GM18519 (cell line): Measurements from ENCODE around the gene EYA2.

Source experiments
- ATAC-seq: cut with Tn5 transposase; IDR thresholded peaks from one replicate; pipeline ENCODE4 v1.9.1; 2021; ENCODE audit warnings: mild to moderate bottlenecking, moderate library complexity; ENCODE audit not compliant: unreplicated experiment, low FRiP score

Gene EYA2

GRCh38 chr20:47211036-47211435, 316.4 kb downstream of the EYA2 start:
- ATAC-seq = no peak

DNA sequence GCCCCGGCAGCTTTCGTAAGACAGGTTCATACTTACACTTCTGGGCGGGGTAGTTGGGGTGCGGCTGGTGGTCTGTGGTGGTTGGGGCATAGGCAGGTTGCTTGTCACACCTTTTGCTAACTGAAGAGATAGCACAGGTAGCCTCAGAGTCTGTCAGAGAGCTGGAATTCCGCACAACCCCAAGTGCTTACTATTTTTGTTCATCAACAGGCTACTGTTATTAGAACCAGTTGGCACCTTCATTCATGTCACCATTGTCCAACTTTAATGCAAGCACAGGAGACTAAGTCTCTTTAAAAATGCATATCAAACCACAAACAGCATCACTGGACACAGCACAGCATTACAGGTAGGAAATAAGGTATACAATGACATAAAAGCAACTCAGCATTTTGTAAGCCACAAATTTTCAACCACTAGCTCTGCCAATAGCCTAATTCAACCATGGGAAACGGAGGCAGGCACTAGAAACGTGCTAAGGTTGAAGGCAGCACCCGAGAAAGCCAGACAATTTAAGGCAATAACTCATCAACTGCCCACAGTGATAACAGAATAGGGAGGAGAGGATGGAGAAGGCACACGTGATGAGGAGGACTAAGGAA, 318.1 kb downstream of the EYA2 start:
- no peak for ATAC-seq

DNA sequence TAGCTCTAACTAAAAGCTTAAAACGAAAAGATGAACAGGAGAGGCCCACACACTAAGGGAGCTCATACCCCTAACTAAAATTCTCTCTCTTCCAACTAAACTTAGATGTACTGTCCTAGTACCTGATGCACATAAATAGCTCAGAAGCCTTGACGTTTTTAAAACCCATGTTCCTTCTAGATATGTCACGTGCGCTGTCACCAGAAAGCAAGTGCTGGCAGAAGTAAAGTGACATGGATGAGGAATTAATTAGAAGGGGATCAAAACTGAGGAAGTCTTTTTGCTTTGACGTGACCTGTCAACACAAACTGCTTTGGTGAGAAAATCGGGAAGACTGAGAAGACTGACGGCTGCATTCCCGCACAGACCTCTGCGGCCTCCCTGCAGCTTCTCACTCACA, 319.3 kb downstream of the EYA2 start:
- ATAC-seq = no peak

- no peak for ATAC-seq
These were observed 321.2 kb downstream of the EYA2 start for GRCh38 chr20:47215653-47216397.

GRCh38 chr20:47216819-47217410, 322.3 kb downstream of the EYA2 start:
- ATAC-seq = no peak

DNA sequence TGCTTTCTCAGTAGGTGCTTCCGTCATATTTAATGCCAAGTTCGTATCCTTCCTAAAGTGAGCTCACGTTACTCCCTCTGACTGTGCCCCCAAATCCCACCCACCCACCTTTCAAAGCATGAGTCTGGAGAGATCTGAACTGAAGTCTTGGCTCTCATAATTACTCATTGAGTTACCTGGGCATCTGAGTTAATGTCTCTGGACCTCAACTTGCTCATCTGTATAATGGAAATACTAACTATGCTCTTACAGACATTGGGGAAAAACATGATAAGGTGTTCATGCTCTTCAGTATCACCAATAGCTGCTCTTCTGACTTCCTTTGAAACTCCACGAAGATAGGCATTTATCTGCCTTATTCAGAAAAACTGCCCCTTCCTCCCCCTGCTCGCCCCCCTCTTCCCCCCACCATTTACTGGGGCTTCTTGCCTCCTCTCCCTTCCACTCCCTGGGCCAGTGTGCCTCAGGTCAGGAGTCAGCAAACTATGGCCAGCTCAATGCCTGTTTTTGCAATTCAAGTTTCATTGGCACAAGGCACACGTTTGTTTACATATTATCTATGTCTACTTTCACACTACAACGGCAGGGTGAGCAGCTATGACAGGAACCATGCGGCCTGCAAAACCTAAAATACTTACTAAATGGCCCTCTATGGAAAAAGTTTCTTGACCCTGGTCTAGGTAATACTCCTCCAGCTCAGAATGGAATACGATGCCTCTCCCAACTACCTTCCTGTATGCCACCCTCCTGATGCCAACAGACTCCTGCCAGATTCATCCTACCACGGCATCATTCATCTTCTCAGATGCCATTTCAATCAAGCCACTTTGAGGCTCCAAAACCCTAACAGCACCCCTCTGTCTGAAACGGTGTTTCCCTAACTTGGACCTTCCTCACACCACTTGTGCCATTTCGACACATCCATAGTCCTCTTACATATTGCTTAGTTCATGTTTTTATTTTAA, 323.1 kb downstream of the EYA2 start:
- no peak for ATAC-seq

DNA sequence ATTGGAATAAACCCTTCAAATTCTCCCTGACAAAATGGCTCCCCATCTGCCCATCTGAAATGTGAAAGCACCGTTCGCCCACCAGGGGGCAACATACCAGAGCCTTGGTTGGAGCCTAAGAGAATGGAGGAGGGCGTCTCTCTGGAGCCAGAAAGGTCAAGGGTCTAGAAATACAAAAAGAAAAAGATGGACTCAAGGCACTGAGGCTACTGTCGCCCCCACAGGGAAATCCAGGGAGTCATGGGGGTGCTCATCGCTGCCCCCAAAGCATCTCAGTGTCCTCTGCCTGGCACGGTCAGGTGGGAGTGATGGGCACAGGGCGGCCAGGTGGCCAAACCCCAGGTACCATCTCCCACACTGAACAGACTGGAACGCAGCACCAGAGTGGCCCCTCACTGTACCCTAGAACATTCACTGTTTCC, 325.5 kb downstream of the EYA2 start:
- ATAC-seq = no peak

- ATAC-seq = no peak
These were observed 326.5 kb downstream of the EYA2 start for GRCh38 chr20:47221036-47221625.

- ATAC-seq = no peak
These were observed 328.0 kb downstream of the EYA2 start for GRCh38 chr20:47222468-47223119.

DNA sequence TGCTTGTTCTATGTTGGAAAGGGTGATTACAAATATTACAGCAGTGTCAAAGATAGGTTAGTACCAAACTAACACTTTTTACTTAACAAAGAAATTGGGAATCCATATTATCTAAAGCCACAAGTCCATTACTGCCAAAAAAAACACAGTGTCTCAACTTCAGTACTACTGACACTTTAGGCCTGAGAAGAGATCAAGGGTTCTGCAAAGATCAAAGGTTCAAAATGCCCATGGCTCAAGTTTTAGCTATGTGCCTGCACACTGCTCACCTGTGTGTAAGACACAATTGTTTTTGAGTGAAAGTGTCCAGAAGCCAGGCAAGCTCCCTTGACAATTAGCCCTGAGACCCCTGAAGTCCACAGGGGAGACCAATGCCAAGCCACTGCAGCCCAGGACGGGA, 329.3 kb downstream of the EYA2 start:
- no peak for ATAC-seq

DNA sequence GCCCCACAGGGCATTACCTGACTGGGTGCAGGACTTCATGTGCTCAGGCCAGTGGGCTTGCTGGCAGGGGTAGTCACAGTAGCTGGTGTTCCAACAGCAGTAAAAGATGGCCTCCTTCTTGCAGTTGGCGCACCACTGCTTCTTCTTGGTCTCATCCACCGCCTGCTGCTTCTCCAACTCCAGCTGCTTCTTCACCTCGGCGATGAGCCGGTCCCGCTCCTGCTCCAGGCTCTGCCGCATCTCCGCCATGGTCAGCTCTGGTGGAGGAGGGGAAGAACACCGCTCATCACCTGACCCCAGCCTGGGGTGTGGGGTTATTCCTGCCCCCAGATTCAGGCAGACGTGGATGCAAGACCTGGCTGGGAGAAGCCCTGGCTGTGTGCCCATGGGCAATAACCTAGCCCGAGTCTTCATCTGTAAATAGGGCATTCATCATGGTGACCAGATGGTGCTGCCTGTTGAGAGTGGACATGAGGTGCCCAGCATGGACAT, 329.7 kb downstream of the EYA2 start:
- ATAC-seq = no peak

DNA sequence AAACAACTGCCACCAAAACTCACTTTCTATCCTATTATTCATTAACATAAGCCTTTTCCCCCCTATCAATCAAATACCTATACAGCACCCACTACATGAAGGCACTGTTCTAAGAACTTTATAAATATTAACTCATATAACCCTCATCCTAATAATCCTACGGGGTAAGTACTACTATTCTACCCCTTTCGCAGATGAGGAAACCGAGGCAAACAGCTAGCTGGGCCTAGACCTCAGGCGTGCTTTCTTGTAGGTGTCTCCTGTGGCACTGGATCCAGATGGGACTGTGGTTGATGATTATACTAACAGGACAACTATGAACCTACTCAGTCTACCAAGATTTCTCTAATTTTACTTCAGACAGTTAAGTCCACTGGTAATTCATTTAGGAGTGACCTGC, 330.2 kb downstream of the EYA2 start:
- no peak for ATAC-seq

DNA sequence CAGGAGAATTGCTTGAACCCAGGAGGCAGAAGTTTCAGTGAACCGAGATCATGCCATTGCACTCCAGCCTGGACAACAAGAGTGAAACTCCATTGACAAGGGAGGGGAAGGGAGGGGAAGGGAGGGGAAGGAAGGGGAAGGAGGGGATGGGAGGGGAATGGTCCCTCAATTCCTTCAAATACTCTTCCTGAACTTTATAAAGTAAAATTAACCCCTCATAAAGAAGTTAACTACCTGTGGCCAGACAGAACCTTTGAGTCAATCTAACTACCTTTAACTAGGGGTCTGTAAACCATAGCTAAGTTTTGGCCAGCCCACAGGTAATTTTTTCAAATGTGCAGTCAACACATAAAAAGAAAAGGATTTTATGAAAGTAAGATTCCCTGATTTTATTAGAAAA, 330.8 kb downstream of the EYA2 start:
- ATAC-seq = no peak

DNA sequence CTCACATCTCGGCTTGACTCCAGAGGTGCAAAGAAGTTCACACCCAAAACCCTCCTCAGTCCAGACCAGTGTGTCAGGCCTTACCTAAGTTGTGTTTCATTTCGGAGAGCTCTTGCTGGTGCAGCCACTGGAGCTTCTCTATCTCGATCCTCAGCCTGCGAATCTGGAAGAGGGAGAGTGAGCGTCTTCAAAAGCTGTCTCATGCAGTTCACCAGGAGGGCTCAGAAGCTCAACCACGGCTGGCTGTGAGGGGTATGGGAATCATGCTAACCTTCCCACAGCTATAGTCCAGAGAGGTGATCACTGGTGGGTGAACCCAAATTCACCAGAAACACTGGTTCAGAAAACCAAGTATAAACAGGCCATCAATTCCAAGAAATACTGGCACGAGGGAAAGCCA, 332.5 kb downstream of the EYA2 start:
- no peak for ATAC-seq

DNA sequence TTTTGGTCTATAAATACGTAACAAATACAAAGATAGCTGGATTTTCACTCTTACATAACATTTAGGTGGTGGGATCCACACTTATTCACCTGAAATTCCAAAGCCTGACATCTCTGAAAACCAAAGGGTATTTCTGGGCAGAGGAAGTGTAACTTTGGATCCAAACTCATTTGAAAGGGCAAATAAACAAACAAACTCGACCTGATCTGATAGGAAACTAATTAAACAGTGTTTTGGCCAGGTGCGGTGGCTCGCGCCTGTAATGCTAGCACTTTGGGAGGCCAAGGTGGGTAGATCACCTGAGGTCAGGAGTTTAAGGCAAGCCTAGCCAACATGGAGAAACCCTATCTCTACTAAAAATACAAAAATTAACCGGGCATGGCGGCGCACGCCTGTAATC, 332.9 kb downstream of the EYA2 start:
- ATAC-seq = no peak

- no peak for ATAC-seq
These were observed 334.0 kb downstream of the EYA2 start for GRCh38 chr20:47228654-47229053.

- ATAC-seq = no peak
These were observed 336.2 kb downstream of the EYA2 start for GRCh38 chr20:47230811-47231256.

DNA sequence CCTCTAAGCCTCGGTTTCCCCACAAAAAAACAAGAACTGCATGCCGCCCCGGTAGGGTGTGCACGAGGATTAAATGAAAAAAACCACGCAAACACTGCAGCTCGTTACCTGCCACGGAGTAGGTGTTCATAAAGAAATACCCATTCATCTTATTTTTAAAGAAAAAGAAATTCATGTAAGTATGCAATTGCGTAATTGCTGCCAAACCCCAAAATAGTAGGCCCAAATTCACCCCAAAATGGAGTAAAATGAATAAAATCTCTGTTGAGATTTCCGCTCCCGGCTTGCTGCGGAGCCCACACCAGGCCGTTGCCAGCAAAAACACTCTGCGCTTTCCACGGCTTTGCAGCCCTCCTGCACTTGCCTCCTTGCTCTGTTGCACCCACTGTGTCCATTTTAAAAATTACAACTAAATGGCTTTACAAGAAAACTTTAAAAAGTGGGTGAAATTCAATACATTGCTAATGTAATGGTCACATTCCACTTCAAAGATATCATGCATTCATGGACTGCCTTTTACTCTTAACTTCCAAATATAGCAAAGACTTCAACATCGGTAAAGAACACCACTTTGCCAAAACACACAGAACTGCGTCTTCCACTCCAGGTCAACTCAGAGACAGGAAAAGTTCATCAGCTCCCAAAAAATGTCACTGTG, 336.9 kb downstream of the EYA2 start:
- no peak for ATAC-seq

DNA sequence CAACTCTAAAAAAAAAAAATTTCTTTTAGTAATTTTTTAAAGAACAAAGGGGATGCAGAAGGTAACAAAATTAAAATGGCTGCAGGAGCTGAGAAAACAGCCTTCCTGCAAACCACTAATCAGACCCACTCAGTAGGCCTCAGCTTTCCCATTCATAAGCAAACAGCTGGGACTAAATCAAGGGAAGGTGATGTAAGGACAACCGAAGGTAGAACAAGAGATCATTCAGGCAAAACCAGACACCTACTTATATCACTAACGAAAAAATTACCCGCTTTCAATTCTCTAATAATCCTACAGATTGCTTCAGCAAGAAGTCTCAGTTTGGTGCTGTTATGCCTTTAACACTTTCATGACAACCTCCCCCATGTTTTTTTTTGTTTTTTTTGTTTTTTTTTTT, 337.9 kb downstream of the EYA2 start:
- ATAC-seq = no peak
